K562 (cell line): Measurements from ENCODE around the gene PPP1R12C. TPM values are rescaled to one million over a fixed set of nuclear protein-coding genes. Genes with fewer than 3 reads are reported as not detected.

Experiments used
- ATF7 ChIP-seq: fragments of 450-650 bp; IDR thresholded peaks from 2 replicates; pipeline ENCODE4 v1.7.1; 2014; ENCODE audit warnings: mild to moderate bottlenecking, moderate library complexity
- BRD4 ChIP-seq: fragments of 200-600 bp; sonication (generic); IDR thresholded peaks from 2 replicates; pipeline ENCODE4 v1.6.1; 2017; ENCODE audit warnings: inconsistent platforms
- CAMTA2 ChIP-seq: fragments of 250-450 bp; sonication (Bioruptor Pico); conservative IDR thresholded peaks from 2 replicates; pipeline ENCODE4 v1.5.1; 2022
- CHCHD3 ChIP-seq: fragments of 250-450 bp; sonication (Bioruptor Pico); IDR thresholded peaks from 2 replicates; pipeline ENCODE4 v2.1.2; 2022; ENCODE audit warnings: mild to moderate bottlenecking
- CREBBP ChIP-seq: IDR thresholded peaks from one replicate; pipeline ENCODE4 v1.6.1; 2012; ENCODE audit warnings: low read depth, mild to moderate bottlenecking, control low read depth, inconsistent platforms, low read length
- CSDE1 ChIP-seq, 2 experiments: fragments of 450-650 bp; IDR thresholded peaks; 2 replicates each; pipeline ENCODE4 v1.6.1; 2016; ENCODE audit warnings: mild to moderate bottlenecking in 1 of 2
- ETV6 ChIP-seq, 3 experiments: fragments of 150-350 bp in 1 of 3; sonication (generic) in 1 of 3; formaldehyde crosslinking in 1 of 3; IDR thresholded peaks; 2 replicates each; pipeline versions ENCODE4 v1.6.1 to v1.8.0; 2014 to 2022; ENCODE audit warnings: borderline replicate concordance in 2 of 3, low read depth in 2 of 3, antibody characterized with exemption in 1 of 3, low read length in 1 of 3, mild to moderate bottlenecking in 1 of 3, missing genetic modification reagents in 1 of 3
- GATAD2B ChIP-seq: fragments of 450-650 bp; IDR thresholded peaks from 2 replicates; pipeline ENCODE4 v1.6.1; 2017; ENCODE audit warnings: mild to moderate bottlenecking, borderline replicate concordance
- HIVEP1 ChIP-seq: fragments of 250-450 bp; sonication (Bioruptor Pico); IDR thresholded peaks from 2 replicates; pipeline ENCODE4 v1.4.0; 2020; ENCODE audit warnings: mild to moderate bottlenecking
- HNRNPUL1 ChIP-seq: fragments of 200-400 bp; formaldehyde crosslinking; IDR thresholded peaks from 2 replicates; pipeline ENCODE4 v1.6.1; 2017; ENCODE audit warnings: low read length
- MBD2 ChIP-seq: sonication (generic); IDR thresholded peaks from 2 replicates; pipeline ENCODE4 v1.6.1; 2016; ENCODE audit warnings: low read depth, borderline replicate concordance
- MCM5 ChIP-seq: fragments of 450-650 bp; IDR thresholded peaks from 2 replicates; pipeline ENCODE4 v1.6.1; 2016; ENCODE audit warnings: low read depth
- NR2C2 ChIP-seq, 2 experiments: fragments of 200-800 bp in 1 of 2; sonication (Bioruptor generic) in 1 of 2; sonication (generic) in 1 of 2; formaldehyde crosslinking in 1 of 2; IDR thresholded peaks; 2 replicates each; pipeline versions ENCODE4 v1.6.1 to v1.8.0; 2016 to 2022; ENCODE audit warnings: mild to moderate bottlenecking in 1 of 2, missing compliant biosample characterization in 1 of 2, missing genetic modification characterization in 1 of 2, missing genetic modification reagents in 1 of 2
- RAD51 ChIP-seq: fragments of 450-650 bp; IDR thresholded peaks from 2 replicates; pipeline ENCODE4 v1.7.1; 2016; ENCODE audit warnings: low read depth, mild to moderate bottlenecking, borderline replicate concordance
- RBM17 ChIP-seq: fragments of 200-400 bp; formaldehyde crosslinking; IDR thresholded peaks from 2 replicates; pipeline ENCODE4 v1.6.1; 2017; ENCODE audit warnings: low read depth, mild to moderate bottlenecking, low read length, borderline replicate concordance
- RNF2 ChIP-seq: sonication (generic); IDR thresholded peaks from 2 replicates; pipeline ENCODE4 v1.6.1; 2016
- SMAD3 ChIP-seq: fragments of 450-650 bp; formaldehyde crosslinking; conservative IDR thresholded peaks from 2 replicates; pipeline ENCODE4 v1.4.0; 2020; ENCODE audit warnings: mild to moderate bottlenecking
- SMC3 ChIP-seq: conservative IDR thresholded peaks from 2 replicates; pipeline ENCODE4 v1.6.1; 2011; ENCODE audit warnings: low read depth, low read length, improper control_type of control experiment; ENCODE audit not compliant: insufficient read depth
- TAF9B ChIP-seq: fragments of 450-650 bp; IDR thresholded peaks from 2 replicates; pipeline ENCODE4 v1.6.1; 2018; ENCODE audit warnings: mild to moderate bottlenecking; ENCODE audit not compliant: partially characterized antibody
- TBP ChIP-seq: optimal IDR thresholded peaks from 2 replicates; pipeline ENCODE3; 2011; ENCODE audit warnings: low read depth, low read length, improper control_type of control experiment
- ZEB2 ChIP-seq: fragments of 450-650 bp; IDR thresholded peaks from 2 replicates; pipeline ENCODE4 v1.6.1; 2016
- polyA plus RNA-seq, 8 experiments: library from polyadenylated mRNA; depleted of rRNA in 4 of 8; stranded (reverse) in 5 of 8; unstranded in 3 of 8; fragments of >200 nt; fragmentation: Nextera tagmentation in 2 of 8; fragmentation: Illumina TruSeq in 1 of 8; extraction: Ambion mirVana in 2 of 8; extraction: Trizol in 1 of 8; gene quantifications; 2 replicates each; pipeline versions ENCODE4 v1.2.1 to v1.2.3, GENCODE V29; 2011 to 2014; ENCODE audit warnings: inconsistent platforms in 1 of 8, missing spikeins in 1 of 8
- total RNA-seq, 7 experiments: library from RNA; depleted of rRNA in 6 of 7; stranded (reverse); fragments of >200 nt in 6 of 7; fragmentation: Illumina TruSeq in 2 of 7; extraction: Trizol in 2 of 7; gene quantifications; 2 replicates each; pipeline versions ENCODE4 v1.2.1 to v1.2.3, GENCODE V29; 2011 to 2021; ENCODE audit warnings: low replicate concordance in 1 of 7
- TF ChIP-seq, protein P1 (sequence below): sonication (generic); formaldehyde crosslinking; IDR thresholded peaks from 2 replicates; pipeline ENCODE4 v1.8.0; 2023; ENCODE audit warnings: mild to moderate bottlenecking, missing genetic modification reagents
- TF ChIP-seq, protein P2 (sequence below): fragments of 250-450 bp; sonication (Bioruptor Pico); IDR thresholded peaks from 2 replicates; pipeline ENCODE4 v1.5.0; 2020; ENCODE audit warnings: mild to moderate bottlenecking

Gene PPP1R12C
- total and polyA plus RNA-seq, 9 of the 15 experiments (the other 6 are each of a cell fraction or from before 2014, with no cell fraction given), result 1.8 to 136 (median 33.7) TPM

DNA sequence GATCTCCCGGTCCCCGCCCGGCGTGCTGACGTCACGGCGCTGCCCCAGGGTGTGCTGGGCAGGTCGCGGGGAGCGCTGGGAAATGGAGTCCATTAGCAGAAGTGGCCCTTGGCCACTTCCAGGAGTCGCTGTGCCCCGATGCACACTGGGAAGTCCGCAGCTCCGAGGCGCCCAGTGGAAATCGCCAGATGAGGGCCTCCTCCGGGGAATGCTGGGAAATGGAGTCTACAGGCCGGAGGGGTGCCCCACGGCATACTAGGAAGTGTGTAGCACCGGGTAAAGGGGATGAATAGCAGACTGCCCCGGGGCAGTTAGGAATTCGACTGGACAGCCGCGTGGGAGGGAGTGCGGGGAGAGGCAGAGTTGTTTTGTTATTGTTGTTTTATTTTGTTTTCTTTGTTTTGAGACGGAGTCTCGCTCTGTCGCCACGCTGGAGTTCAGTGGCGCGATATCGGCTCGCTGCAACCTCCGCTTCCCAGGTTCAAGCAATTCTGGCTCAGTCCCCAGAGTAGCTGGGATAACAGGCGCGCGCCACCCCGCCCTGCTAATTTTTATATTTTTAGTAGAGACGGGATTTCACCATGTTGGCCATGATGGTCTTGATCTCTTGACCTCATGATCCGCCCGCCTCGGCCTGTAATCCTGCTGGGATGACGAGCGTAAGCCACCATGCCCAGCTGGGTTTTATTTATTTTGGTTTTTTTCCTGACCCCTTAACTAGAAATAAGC lies 390 bp upstream of the PPP1R12C start (continued):
- 0 out of 2 replicates have a peak, but pooled peaks have one; percentile 20 for TF ChIP-seq SMAD3
- TF ChIP-seq TAF9B, result no peak
- no peak for TF ChIP-seq BRD4
- TF ChIP-seq MCM5, result no peak
- no peak for TF ChIP-seq NR2C2 (CRISPR knock-in tag; IDR thresholded peaks at IDR 0.05)
- TF ChIP-seq NR2C2 (tag; IDR thresholded peaks at IDR 0.05), result no peak; the same call in 1 of the 2 replicates
- TF ChIP-seq, protein P1, sequence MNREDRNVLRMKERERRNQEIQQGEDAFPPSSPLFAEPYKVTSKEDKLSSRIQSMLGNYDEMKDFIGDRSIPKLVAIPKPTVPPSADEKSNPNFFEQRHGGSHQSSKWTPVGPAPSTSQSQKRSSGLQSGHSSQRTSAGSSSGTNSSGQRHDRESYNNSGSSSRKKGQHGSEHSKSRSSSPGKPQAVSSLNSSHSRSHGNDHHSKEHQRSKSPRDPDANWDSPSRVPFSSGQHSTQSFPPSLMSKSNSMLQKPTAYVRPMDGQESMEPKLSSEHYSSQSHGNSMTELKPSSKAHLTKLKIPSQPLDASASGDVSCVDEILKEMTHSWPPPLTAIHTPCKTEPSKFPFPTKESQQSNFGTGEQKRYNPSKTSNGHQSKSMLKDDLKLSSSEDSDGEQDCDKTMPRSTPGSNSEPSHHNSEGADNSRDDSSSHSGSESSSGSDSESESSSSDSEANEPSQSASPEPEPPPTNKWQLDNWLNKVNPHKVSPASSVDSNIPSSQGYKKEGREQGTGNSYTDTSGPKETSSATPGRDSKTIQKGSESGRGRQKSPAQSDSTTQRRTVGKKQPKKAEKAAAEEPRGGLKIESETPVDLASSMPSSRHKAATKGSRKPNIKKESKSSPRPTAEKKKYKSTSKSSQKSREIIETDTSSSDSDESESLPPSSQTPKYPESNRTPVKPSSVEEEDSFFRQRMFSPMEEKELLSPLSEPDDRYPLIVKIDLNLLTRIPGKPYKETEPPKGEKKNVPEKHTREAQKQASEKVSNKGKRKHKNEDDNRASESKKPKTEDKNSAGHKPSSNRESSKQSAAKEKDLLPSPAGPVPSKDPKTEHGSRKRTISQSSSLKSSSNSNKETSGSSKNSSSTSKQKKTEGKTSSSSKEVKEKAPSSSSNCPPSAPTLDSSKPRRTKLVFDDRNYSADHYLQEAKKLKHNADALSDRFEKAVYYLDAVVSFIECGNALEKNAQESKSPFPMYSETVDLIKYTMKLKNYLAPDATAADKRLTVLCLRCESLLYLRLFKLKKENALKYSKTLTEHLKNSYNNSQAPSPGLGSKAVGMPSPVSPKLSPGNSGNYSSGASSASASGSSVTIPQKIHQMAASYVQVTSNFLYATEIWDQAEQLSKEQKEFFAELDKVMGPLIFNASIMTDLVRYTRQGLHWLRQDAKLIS (CRISPR knock-in tag), result no peak
- no peak for TF ChIP-seq CHCHD3
- TF ChIP-seq GATAD2B, result no peak
- TF ChIP-seq, protein P2, sequence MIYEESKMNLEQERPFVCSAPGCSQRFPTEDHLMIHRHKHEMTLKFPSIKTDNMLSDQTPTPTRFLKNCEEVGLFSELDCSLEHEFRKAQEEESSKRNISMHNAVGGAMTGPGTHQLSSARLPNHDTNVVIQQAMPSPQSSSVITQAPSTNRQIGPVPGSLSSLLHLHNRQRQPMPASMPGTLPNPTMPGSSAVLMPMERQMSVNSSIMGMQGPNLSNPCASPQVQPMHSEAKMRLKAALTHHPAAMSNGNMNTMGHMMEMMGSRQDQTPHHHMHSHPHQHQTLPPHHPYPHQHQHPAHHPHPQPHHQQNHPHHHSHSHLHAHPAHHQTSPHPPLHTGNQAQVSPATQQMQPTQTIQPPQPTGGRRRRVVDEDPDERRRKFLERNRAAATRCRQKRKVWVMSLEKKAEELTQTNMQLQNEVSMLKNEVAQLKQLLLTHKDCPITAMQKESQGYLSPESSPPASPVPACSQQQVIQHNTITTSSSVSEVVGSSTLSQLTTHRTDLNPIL (CRISPR knock-in tag), result no peak
- TF ChIP-seq MBD2, result peak; percentile 85
- TF ChIP-seq ATF7, result peak; percentile 86
- no peak; the same call in 1 of the 2 replicates for TF ChIP-seq ZEB2
- no peak for TF ChIP-seq RAD51
- no peak for TF ChIP-seq RBM17
- peak; percentile 75; the same call in 1 of the 2 replicates for TF ChIP-seq HIVEP1 (CRISPR knock-in tag)
- no peak for TF ChIP-seq HNRNPUL1
- no peak for TF ChIP-seq CREBBP
- no peak for TF ChIP-seq CSDE1 (IDR thresholded peaks at IDR 0.05)
- 0 out of 4 replicates have a peak, but pooled peaks of 1 of the 2 experiments have one; percentile 29 for TF ChIP-seq ETV6 (IDR thresholded peaks at IDR 0.05; ENCODE audit: borderline replicate concordance in 1 of 2, low read depth in 2 of 2, low read length in 1 of 2)
- no peak for TF ChIP-seq ETV6 (CRISPR knock-in tag; IDR thresholded peaks at IDR 0.05; ENCODE audit: borderline replicate concordance)
- no peak for TF ChIP-seq SMC3
- no peak for TF ChIP-seq CAMTA2
- TF ChIP-seq TBP, result peak; percentile 78
- TF ChIP-seq RNF2, result no peak; the same call in 1 of the 2 replicates
